HG03066 (cell line): ENCODE measurements around the gene NR2F2.

Source experiments
- ATAC-seq: cut with Tn5 transposase; IDR thresholded peaks from one replicate; pipeline ENCODE4 v1.9.1; 2021; ENCODE audit warnings: low read depth; ENCODE audit not compliant: unreplicated experiment

NR2F2 gene

DNA sequence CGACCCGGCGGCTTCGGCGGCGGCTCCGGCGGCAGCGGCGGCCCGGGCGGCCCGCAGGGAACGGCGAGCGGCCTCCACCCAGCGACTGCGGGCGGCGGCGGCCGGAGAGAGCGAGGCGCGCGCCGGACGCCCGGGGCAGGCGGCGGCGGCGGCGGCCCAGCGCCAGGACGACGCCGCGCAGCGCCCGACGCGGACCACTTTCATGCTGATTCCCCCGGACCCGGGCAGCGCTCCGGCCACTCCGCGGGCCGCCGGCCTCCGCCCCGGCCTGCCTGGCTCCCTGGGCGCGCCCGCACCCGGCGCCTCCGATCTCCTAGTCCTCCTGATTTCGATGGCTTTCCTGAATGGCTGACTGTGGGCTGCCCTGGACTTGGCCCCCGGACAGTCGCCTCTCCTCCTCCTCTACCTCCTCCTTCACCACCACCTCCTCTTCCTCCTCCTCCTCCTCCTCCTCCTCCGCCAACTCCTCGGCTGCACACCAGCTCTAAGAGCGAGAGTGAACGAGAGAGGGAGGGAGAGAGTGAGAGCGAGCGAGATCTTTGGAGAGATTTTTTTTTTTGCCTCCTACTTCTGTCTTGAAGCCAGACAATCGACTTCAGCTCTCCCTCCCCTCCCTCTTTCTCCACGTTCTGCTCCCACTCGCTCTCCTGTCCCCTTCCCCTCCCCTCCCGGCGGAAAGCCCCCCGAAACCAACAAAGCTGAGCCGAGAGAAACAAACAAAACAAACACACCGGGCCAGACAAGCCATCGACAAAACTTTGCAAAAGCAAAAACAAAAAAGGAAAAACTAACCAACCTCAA lies 844 bp downstream of the NR2F2 start:
- no peak for ATAC-seq

GRCh38 chr15:96331945-96332636 lies 1.6 kb downstream of the NR2F2 start:
- no peak for ATAC-seq

DNA sequence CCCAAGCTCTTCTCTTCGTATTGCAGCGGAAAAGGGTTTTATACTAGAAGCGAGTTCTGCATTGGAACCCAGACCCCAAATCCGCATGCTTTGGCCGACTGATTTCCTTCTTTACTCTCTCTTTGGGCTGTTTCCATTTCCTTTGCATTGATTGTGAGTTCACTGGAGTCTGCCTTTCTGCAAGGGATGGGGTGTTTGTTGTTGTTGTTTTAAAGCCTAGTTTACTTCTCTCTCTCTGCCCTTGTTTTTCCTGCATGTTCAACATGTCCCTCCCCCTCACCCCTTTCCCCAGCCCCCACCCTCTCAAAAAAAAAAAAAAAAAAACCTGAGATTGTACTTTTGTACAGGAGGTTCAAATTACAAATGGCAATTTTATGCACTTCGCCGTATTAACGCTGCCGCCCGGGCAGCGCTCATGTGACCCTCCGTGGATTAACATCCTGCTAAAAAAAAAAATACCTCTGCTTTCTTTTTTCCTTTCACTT lies 2.2 kb downstream of the NR2F2 start:
- ATAC-seq = no peak

DNA sequence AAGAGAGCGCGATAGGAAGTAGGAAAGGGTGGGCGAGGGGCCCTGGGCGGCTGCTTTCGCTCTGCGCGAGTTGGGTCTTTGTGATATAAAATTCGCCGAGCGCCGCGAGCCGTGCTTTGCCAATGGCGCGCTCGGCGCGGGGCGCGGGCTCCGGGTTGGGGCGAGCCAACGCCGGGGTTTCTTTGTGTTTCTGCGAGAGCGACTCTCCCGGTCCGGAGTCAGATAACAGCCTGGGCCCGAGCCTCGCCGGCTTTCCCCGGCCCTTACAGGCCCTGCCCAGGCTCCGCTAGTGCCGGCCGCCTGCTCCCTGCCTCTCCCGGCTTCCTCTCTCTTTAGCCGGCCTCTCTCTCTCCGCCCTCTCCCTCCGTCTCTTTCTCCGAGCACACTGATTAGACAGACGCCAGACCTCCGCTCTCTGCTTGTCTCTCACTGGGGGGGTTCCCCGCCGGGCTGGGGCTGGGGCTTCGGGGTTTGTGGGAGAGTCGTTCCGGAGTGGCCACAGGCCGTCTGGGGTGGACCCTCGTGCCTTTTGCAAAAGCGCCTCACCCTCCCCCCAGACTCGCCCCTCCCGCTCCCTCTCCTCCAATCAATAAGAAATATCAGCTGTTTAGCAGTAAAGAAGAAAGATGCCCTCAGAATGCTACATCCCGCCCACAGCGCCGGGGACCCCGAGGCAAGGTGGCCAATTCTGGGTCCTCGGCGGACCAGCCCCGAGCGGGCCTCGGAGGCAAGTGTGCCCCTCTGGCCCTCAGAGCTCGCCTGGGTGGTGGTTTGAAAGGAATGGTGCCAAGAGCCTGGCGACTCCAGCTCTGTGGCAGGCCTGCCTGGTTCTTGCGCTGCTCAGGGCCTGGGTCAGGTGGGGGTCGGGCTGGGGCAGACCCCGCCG lies 2.9 kb downstream of the NR2F2 start:
- ATAC-seq = no peak

GRCh38 chr15:96334017-96334704 lies 3.7 kb downstream of the NR2F2 start:
- no peak for ATAC-seq

DNA sequence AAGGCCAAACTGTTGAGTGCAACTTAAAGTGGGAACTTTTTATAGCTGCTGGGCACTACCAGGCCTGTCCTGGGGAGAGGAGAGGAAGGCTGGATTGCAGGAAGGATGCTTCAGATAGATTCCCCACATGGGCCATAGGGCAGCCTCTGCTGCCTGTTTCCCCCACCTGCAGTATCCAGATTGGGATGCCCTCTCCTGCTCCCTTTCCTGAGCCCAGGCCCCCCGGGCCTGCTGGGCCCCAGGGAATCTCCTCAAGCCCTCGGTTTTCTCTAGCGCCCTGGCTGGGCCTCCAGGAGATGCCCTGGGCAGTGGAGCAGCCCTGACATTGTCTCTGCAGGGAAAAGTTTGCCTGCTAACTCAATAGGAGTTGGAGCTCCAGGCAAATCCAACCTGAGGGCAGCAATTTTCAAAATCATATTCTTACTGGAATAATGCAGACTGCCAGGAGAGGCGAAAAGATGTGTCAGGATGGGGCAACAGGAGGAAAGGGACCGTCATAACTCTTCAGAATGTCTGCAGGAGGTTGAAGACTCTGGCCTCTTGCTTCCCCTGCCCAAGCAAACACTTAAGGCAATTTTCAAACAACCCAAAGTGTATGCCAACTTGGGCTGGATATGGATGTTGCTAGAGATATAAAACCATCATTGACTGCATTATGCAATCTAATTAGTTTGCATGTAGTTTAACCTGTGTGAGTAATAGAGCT lies 4.4 kb downstream of the NR2F2 start:
- no peak for ATAC-seq

DNA sequence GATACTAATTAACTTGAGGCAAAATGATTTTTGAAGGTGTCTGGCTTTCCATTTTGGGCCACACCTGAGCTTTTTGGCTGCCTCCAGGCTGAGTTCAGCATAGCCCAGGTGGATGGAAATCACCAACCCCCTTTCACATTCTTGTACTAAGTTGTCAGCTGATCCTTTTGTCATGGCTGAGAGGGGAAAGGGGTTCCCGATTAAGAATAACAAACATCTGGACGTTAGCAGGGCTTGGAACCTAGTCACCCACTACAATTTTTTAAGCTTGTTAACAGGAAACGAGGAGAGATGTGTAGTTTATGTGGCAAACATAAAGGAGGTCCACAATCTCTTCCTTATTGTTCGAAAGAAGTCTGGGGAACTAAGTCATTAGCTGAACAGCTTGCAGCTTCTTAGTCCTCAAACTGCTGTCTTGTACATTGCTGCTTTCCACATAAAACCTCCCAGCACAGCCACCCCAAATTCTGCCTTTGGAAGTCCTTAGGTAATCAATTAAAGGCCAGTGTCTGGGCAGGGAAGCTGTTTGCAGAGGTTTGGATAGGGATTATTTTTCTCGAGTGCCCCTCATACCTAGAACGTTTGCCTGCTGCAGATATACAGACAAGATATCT lies 5.0 kb downstream of the NR2F2 start:
- no peak for ATAC-seq

GRCh38 chr15:96336108-96336595 lies 5.7 kb downstream of the NR2F2 start:
- no peak for ATAC-seq

DNA sequence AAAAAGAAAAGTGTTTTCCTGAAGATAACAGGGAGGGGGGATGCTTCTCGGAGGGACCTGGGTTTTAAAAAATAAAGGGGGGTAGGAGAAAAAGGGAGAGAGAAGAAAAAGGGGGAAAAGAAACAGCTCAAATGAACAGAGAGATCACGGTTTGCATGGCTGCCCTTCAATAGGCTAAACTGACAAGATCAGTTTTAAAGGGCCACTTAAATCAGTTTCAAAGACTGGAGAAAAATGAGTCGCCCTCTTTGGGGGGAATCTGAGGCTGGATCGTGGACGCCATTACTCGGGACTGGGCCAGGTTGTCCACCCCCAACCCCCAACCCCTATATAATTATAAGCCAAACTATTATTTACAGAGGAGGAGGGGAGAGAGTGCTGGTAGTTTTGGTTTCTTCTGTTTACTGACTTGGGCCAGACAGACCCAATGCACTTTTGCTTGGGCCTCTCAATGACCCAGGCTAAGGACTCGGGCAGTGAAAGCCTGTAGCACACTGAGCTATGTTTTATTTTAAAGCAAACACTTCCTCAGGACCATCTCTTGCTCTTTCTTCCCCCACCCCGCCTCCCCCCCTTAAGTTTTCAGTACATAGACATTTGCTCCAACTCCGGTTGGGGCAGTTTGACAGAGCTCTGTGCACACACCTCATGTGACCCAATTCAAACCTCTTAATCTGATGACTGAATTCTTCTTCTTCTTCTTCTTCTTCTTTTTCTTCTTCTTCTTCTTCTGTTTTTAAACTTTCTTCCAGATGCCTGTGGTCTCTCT lies 6.3 kb downstream of the NR2F2 start:
- ATAC-seq = no peak

- no peak for ATAC-seq
Observed at GRCh38 chr15:96337365-96338023, 7.0 kb downstream of the NR2F2 start.

- ATAC-seq = no peak
Observed at GRCh38 chr15:96338074-96338765, 7.7 kb downstream of the NR2F2 start.

DNA sequence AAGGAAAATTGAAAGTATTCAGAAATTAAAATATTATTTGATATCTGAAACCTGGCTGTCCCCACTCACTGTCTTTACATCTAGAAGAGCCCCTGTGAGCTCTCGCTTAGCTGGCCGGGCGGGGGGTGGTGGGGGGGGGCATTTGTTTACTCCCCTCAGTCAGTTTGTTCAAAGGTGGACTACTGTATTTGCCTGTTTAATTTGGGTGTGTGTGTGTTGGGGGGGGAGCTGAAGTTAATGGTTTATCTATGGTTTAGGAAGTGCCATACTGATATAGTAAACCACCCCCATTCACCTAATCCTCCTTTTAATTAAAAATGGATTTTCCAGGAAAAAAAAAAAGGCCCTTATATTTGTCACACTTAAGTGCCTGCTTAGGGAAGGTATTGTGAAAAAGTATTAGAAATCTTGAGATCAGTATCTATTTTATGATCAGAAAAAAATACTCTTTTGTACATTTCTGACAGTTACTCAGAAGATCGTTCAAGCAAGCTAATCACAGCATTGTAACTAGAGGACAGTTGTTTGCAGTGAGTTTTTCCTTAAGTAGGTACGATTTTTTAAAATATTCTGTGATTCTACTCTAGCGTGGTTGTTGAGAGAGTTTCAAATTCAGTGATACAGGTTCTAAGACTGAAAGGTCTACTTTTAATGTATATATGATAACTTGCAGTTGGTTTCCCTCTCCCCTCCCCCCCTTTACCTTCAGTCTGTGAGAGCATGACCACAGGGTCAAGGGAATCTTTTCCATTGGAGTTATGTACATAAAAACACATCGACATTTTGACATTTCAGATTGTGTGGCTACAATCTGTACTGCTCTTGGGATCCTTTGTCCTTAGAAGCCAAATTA lies 8.5 kb downstream of the NR2F2 start:
- no peak for ATAC-seq

DNA sequence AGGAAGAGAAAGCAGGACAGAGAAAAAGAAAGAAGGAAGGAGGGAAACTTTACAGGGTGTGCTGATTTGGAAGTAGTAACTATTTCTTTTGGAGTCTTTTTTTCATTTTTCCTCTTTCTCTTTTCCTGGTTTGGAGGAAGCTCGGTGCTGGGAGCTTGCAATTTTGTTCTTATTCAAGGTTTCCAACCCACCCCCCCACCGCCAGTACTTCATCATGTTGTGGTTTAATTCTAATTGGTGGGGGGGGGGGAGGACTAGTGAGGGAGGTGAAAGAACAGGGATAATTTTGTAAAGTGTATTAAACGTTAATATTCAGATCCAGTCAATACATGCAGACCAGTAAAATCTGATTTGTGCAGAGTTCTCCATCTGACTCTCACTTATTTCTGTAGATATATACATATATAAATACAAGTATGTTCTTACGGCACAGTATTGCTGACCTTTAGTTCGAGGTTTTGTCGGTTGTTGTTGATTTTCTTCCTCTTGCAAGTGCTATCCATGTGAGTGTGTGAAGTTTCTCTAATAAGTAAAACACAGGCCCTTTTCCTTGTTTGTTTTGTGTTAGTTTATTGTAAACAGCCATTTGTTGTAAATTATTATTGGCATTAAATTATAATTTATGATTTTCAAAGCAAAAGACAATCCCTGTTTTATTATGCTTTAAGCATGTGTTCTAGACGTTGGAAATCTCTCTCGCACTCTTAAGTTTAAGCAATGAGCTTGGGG lies 9.3 kb downstream of the NR2F2 start:
- no peak for ATAC-seq

DNA sequence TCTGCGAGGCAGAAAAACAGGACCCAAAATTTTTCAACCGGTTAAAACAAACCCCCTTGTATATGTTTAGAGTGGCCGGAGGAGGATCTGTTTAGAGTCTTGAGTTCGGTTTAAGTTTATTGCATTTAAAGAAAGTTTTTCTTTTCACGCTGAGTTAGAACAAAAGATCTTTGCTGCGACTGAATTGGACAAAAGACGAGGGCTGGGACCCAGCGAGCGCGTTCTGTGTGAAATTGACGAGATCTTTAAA lies 9.8 kb downstream of the NR2F2 start:
- no peak for ATAC-seq

GRCh38 chr15:96340598-96341512 lies 10.4 kb downstream of the NR2F2 start:
- ATAC-seq = no peak
